ENCODE measurements around the gene SRGN.

- TF ChIP-seq CTCF (IDR thresholded peaks at IDR 0.05; ENCODE audit: low read length) (no peak), EZH2 (IDR thresholded peaks at IDR 0.05; ENCODE audit: borderline replicate concordance, low read length) (no peak)
Measured at GRCh38 chr10:69088801-69089501, 1.0 kb downstream of the SRGN start.
